HG03575 (cell line): Measurements from ENCODE around the gene SMO.
"Not testable (repeated sequence)": the region's sequence is repeated elsewhere in the genome, so short reads cannot be mapped to it uniquely, and the experiment has no call there.

Experiments used
- ATAC-seq: cut with Tn5 transposase; IDR thresholded peaks from one replicate; pipeline ENCODE4 v1.9.1; 2021; ENCODE audit not compliant: unreplicated experiment, insufficient number of reproducible peaks, low FRiP score; ENCODE audit errors: extremely low read depth

SMO gene

GRCh38 chr7:129225206-129225930 is 36.9 kb downstream of the SMO start:
- ATAC-seq: peak; percentile 6

GRCh38 chr7:129225931-129226572 is 37.6 kb downstream of the SMO start:
- no peak for ATAC-seq

DNA sequence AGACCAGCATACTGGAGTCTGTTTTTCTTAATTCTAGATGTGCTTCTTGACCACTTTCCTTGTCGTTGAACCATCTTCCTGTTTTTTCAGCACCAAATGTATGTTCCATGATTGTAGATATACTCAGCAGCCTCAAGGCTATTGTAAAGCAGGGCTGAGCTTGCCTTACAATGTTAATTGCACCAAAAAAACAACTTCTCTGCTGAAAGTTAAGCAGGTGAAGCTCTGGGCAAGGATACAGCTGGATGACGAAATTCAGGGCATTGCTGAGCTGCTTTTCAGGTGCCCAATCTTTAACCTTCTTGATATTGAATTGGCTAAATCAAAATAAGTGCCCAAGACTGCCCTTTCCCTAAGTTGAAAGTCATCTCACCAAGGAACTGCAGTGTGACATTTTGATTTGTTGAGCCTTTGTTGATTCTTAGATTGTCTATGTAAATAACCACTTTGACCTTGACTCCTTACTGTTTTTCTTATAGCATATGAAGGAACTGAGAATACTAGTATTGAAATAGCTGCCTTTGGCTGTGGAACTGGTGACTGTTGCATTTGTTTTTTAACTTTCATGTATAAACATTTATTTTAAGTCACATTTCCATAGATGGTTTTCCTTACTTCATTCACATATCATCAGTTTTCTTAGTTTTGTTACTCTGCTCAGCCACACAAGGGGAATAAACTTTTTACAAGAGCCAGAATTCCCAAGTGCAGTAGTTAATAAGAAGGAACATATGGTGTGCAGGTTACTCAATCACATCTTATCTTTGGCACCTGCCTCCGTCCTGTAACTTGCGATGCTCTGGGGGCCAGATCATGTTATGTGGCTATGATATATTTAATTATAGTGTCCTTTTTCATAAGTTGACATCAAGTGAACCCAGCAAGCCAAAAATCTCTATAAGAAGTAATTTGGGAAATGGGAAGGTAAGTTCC is 39.5 kb downstream of the SMO start:
- no peak for ATAC-seq

GRCh38 chr7:129228633-129229032 is 40.2 kb downstream of the SMO start:
- ATAC-seq: no peak

GRCh38 chr7:129231666-129232065 is 43.2 kb downstream of the SMO start:
- no peak for ATAC-seq

DNA sequence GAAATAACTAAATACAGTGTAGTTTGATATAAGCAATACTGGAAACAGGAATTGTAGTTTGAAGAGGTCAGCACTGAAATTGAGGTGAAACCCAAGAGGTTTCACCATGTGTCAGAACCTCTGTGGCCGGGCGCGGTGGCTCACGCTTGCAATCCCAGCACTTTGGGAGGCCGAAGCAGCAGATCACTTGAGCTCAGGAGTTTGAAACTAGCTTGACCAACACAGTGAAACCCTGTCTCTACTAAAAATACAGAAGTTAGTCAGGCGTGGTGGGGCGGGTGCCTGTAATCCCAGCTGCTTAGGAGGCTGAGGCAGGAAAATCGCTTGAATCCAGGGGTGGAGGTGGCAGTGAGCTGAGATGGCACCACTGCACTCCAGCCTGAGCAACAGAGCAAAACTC is 50.1 kb downstream of the SMO start:
- ATAC-seq: no peak

DNA sequence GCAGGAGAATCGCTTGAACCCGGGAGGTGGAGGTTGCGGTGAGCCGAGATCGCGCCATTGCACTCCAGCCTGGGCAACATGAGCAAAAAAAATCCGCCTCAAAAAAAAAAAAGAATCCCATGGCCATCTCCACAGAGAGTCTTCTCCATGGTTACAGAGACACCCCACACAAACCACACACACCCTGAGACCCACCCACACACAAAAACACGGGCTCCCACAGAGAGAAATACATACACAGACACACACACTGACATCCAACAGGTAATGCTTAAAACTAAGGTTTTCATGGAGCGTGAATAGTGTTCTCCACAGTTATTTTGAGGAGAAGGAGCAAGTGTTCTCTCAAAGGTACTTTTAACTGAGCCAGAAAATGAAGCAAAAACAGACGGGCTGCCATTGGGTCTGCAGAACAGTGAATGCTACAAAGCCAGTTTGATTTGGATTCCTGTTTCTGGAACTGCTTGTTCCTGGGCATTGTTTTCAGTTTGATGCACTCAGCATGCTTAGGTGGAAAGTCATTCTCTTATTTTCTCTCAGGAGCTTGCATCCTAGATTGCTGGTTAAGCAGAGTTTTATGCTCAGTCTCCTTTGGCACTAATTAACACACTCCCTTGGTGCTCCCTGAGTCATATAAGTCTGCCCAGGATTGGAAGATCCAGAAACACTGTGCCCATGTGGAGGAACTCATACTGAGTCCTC is 51.8 kb downstream of the SMO start:
- no peak for ATAC-seq

GRCh38 chr7:129244220-129244619 is 55.8 kb downstream of the SMO start:
- ATAC-seq: no peak

- ATAC-seq: no peak
Observed at GRCh38 chr7:129245533-129245932, 57.1 kb downstream of the SMO start.

- no peak for ATAC-seq
Observed at GRCh38 chr7:129247087-129247486, 58.7 kb downstream of the SMO start.

- no peak for ATAC-seq
Observed at GRCh38 chr7:129252128-129252527, 63.7 kb downstream of the SMO start.

GRCh38 chr7:129252603-129253002 is 64.2 kb downstream of the SMO start:
- ATAC-seq: not testable (repeated sequence)

- ATAC-seq: no peak
Observed at GRCh38 chr7:129255800-129256199, 67.4 kb downstream of the SMO start.

- no peak for ATAC-seq
Observed at GRCh38 chr7:129256221-129256620, 67.8 kb downstream of the SMO start.

DNA sequence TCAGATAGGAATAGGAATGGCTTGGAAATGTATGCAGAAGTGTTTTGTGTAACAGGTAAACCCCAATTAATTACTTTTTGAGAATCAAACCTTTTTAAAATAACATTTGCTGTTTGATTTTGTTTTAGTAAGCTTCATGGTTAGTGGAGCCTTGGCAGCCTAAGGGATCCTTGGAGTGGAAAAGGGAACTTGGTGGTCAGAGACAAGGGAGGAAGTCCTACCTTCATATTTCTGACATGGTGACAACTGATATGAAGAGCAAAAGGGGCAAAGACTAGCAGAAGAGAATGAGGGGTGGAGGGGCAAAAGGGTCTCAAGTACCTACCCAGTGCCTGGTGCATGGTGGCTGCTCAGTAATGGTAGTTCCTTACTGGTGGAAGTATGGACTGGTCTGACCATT is 68.7 kb downstream of the SMO start:
- no peak for ATAC-seq

DNA sequence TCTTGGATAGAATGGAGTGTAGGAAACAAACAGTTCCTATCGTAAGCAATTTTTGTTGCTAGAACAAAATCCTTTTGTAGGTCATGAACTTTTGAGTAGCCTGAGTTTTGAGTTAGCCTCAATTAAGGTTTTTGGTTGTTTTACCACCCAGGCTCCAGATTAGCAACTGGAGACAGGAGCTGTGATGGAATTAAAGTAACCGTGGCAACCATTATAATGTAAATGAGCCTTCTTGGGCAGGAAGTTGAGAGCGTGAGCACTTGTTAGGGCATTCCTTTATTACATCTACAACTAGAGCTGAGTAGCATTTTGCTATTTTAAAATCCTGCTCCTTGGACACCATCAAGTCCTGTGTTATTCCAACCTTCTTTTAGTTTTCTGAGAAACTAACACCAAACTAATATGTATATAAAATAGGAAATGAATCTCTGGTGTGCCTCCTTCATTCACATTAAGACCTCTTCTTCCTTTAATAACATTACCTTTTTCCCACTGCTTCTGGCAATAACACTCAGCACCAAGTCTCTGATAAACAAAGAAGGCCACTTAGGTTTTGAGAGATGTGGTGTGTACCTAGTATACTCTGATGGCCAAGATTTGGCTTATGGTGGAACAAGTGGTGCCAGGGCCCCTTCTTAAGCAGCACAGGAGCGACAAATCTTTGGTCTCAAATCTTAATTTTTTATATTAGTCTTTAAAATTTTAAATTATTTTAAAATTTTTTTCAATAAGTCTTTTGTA is 70.4 kb downstream of the SMO start:
- ATAC-seq: no peak

- ATAC-seq: no peak
Observed at GRCh38 chr7:129262324-129262723, 73.9 kb downstream of the SMO start.
